Smooth muscle cell (in vitro differentiated cells): ENCODE results near the gene LRRC49. TPM values are rescaled to one million over a fixed set of nuclear protein-coding genes. Genes with fewer than 3 reads are reported as not detected.

Experiments used
- DNase-seq: peaks from one replicate; lab custom pipeline; 2025; ENCODE audit not compliant: unreplicated experiment; lab: John Stamatoyannopoulos, UW
- H2AFZ ChIP-seq: fragments of 200-600 bp; sonication (generic); 2 replicates; pipeline ENCODE4 v1.6.0; 2016; ENCODE audit warnings: antibody characterized with exemption, low read depth, mild to moderate bottlenecking
- H3F3A ChIP-seq: fragments of 200-600 bp; sonication (generic); 2 replicates; pipeline ENCODE4 v1.6.0; 2017; ENCODE audit warnings: antibody characterized with exemption, low read depth
- H3K27ac ChIP-seq: fragments of 200-600 bp; sonication (generic); 2 replicates; pipeline ENCODE4 v1.5.1; 2016; ENCODE audit warnings: low read depth, mild to moderate bottlenecking
- H3K27me3 ChIP-seq: fragments of 200-600 bp; sonication (generic); 2 replicates; pipeline ENCODE4 v1.6.1; 2016; ENCODE audit warnings: low read depth, mild to moderate bottlenecking
- H3K36me3 ChIP-seq: fragments of 200-600 bp; sonication (generic); 2 replicates; pipeline ENCODE4 v1.5.1; 2016; ENCODE audit warnings: low read depth
- H3K4me1 ChIP-seq: fragments of 200-600 bp; sonication (generic); 2 replicates; pipeline ENCODE4 v1.5.1; 2016; ENCODE audit warnings: low read depth
- H3K4me2 ChIP-seq: fragments of 200-600 bp; sonication (generic); 2 replicates; pipeline ENCODE4 v1.6.0; 2016; ENCODE audit warnings: mild to moderate bottlenecking
- H3K4me3 ChIP-seq: fragments of 200-600 bp; sonication (generic); 2 replicates; pipeline ENCODE4 v1.5.1; 2016; ENCODE audit warnings: mild to moderate bottlenecking
- H3K79me2 ChIP-seq: fragments of 200-600 bp; sonication (generic); 2 replicates; pipeline ENCODE4 v1.6.0; 2016; ENCODE audit warnings: low read depth, mild to moderate bottlenecking
- H3K9ac ChIP-seq: fragments of 200-600 bp; sonication (generic); 2 replicates; pipeline ENCODE4 v1.6.0; 2016; ENCODE audit warnings: low read depth
- H3K9me3 ChIP-seq: fragments of 200-600 bp; sonication (generic); replicated peaks from 2 replicates; pipeline ENCODE4 v1.5.1; 2016; ENCODE audit warnings: low read depth
- H4K20me1 ChIP-seq: fragments of 200-600 bp; sonication (generic); 2 replicates; pipeline ENCODE4 v1.6.0; 2016; ENCODE audit warnings: low read depth
- CTCF ChIP-seq: fragments of 200-600 bp; sonication (generic); IDR thresholded peaks from 2 replicates; pipeline ENCODE4 v1.5.1; 2017; ENCODE audit warnings: borderline replicate concordance, mild to moderate bottlenecking, antibody characterized with exemption; ENCODE audit not compliant: insufficient read depth, poor library complexity, severe bottlenecking
- WGBS: methylation state at CpG from one replicate; pipeline ENCODE4 v1.1.7; 2016; ENCODE audit warnings: low lambda C conversion rate; 5-methylcytosine and 5-hydroxymethylcytosine counted together
- polyA plus RNA-seq: library from polyadenylated mRNA; unstranded; fragments of >200 nt; fragmentation: Nextera tagmentation; extraction: Ambion mirVana; gene quantifications from 2 replicates; pipeline ENCODE4 v1.2.1, GENCODE V29; 2016
- total RNA-seq: library from RNA; depleted of rRNA; stranded (reverse); fragments of >200 nt; gene quantifications from 2 replicates; pipeline ENCODE4 v1.2.3, GENCODE V29; 2014

LRRC49 gene
- total and polyA plus RNA-seq, 2 experiments from 2014 or later = 3.1 to 8.3 TPM

- no peak for TF ChIP-seq CTCF
- Histone ChIP-seq H3K79me2 (no peaks in the 10 kb centered on the region), H3K4me3 (no peak overlapping the region), H3K9ac (peak overlapping the region; percentile 28), H3K4me2 (peak overlapping the region; percentile 73), H3K4me1 (peaks cover 11% of the 10 kb centered on the region), H3K9me3 (no peaks in the 10 kb centered on the region), H3K36me3 (no peaks in the 10 kb centered on the region), H3F3A (peaks cover 4% of the 10 kb centered on the region), H2AFZ (peak overlapping the region; percentile 5), H3K27ac (peak overlapping the region; percentile 82), H3K27me3 (no peaks in the 10 kb centered on the region), H4K20me1 (no peaks in the 10 kb centered on the region)
- DNase-seq = no peak
- WGBS = 59% methylated on average over 6 of the region's 6 CpGs
Measured at GRCh38 chr15:71078506-71079207, 186.0 kb downstream of the LRRC49 start.

- Histone ChIP-seq H3K9me3 (no peaks in the 10 kb centered on the region), H3K4me1 (peaks cover 11% of the 10 kb centered on the region), H3K79me2 (no peaks in the 10 kb centered on the region), H2AFZ (peak overlapping the region; percentile 5), H3K9ac (peak overlapping the region; percentile 58), H3K36me3 (no peaks in the 10 kb centered on the region), H3K27ac (peak overlapping the region; percentile 82), H3F3A (peaks cover 4% of the 10 kb centered on the region), H4K20me1 (no peaks in the 10 kb centered on the region), H3K4me3 (no peak overlapping the region), H3K27me3 (no peaks in the 10 kb centered on the region), H3K4me2 (peak overlapping the region; percentile 73)
- no peak for TF ChIP-seq CTCF
- no peak for DNase-seq
- 28% methylated on average over 6 of the region's 6 CpGs for WGBS
Measured at GRCh38 chr15:71079208-71080044, 186.8 kb downstream of the LRRC49 start.

GRCh38 chr15:71080166-71080565, 187.5 kb downstream of the LRRC49 start:
- peaks cover 4% of the 10 kb centered on the region for H3F3A ChIP-seq
- H3K9me3 ChIP-seq = no peaks in the 10 kb centered on the region
- H2AFZ ChIP-seq = no peak overlapping the region
- DNase-seq = no peak
- H4K20me1 ChIP-seq = no peaks in the 10 kb centered on the region
- WGBS = 89% methylated on average over 7 of the region's 7 CpGs
- H3K27me3 ChIP-seq = no peaks in the 10 kb centered on the region
- H3K4me2 ChIP-seq = peak overlapping the region; percentile 73
- H3K36me3 ChIP-seq = no peaks in the 10 kb centered on the region
- TF ChIP-seq CTCF = no peak
- H3K27ac ChIP-seq = peak overlapping the region; percentile 82
- peaks cover 11% of the 10 kb centered on the region for H3K4me1 ChIP-seq
- H3K4me3 ChIP-seq = no peak overlapping the region
- no peak overlapping the region for H3K9ac ChIP-seq
- no peaks in the 10 kb centered on the region for H3K79me2 ChIP-seq
